22Rv1 (cell line): ENCODE data around the gene GET3.

ENCODE experiments used
- CTCF ChIP-seq: fragments of 450-650 bp; IDR thresholded peaks from 2 replicates; pipeline ENCODE4 v1.5.1; 2017; ENCODE audit warnings: mild to moderate bottlenecking
- ZFX ChIP-seq: fragments of 450-650 bp; IDR thresholded peaks from 2 replicates; pipeline ENCODE4 v1.6.1; 2017; ENCODE audit warnings: antibody characterized with exemption, borderline replicate concordance

GRCh38 chr19:12689581-12690216, 47.6 kb upstream of the GET3 start:
- TF ChIP-seq CTCF (no peak), ZFX (no peak)
